DMS153 (cell line): ENCODE data around the gene CYP26A1.

Experiments used
- DNase-seq: peaks from one replicate; lab custom pipeline; 2025; lab: John Stamatoyannopoulos, UW

Gene CYP26A1

DNA sequence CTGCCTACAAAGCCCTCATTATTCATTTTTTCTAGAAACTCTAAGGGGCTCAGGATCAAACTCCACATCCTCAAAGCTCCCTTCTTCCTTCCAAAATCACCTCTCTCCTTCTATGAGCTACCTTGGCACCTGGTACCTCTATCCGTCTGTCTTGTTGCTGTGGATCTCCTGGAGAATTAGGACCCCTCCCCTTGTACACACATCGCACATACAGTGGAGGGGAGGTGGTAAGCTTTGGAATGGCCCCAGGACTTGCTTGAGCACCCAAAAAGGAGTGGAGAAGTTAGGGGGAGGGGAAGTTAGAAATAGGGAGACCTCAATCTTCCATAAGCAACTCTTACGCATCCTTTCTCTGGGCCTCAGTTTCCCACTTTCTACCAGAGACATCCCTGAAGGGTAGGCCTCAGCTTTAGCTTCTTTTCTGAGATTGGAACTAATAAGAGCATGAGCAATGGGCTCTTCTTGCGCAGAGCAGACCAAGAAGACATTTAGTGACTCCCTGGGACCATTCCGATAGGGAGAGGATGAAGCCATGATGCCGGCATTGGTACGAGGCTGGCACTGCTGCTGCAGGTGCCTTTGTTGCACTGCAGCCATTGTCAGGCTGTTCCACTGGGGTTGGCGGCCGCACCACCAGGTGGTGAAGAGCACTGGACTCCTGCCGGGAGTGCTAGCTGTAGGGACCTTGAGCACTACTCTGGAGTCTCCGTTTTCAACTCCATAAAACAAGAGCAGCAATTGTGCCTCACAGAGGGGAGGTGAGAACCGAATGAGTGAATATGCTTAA lies 8.6 kb upstream of the CYP26A1 start:
- DNase-seq = no peak

DNA sequence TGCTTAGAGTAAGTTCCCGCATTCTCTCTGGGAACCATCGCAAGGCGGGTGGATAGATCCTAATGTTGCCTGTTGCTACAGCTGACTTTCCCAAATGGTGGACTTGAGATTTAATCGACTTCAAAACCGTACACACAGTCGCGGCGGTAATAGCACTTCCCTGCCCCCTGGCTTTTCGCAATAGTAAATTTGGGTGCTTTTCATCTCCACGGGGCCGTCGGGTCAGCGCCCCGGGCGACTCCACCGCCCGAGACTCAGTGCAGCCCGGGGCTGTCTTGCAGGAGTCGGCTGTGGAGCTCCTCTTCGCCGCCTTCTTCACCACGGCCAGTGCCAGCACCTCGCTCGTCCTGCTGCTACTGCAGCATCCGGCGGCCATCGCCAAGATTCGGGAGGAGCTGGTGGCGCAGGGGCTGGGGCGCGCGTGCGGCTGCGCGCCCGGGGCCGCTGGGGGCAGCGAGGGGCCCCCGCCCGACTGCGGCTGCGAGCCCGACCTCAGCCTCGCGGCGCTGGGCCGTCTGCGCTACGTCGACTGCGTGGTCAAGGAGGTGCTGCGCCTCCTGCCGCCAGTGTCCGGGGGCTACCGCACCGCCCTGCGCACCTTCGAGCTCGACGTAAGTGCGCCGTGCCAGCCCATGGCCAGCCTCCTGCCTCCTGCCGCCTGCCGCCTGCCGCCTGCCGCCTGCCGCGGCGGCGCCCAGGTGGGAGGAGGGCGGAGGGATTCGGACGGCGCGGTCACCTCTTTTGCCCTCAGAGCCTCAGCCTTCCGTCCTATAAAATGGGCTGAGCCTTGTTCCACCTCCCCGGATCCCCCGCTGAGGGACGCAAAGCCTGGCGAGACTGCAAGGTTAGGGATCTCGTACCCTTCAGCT lies 7.8 kb upstream of the CYP26A1 start:
- no peak for DNase-seq

DNA sequence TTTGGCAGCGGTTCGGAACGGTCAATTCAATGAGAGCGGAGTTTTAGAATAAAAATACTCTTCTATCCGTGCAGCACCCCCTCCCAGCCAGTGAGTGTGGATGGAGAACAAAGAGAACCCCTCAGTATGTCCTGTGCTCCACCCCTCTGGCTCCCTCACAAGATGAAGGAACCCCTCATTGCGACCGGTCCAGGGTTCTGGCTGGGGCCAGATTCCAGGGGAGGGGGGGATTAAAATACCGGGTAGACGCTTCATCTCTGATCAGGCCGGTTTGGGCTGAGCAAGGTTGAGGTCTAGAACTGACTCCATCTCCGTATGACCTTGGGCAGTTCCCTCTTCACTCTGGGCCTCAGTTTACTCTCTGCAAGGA lies 7.2 kb upstream of the CYP26A1 start:
- DNase-seq = no peak

DNA sequence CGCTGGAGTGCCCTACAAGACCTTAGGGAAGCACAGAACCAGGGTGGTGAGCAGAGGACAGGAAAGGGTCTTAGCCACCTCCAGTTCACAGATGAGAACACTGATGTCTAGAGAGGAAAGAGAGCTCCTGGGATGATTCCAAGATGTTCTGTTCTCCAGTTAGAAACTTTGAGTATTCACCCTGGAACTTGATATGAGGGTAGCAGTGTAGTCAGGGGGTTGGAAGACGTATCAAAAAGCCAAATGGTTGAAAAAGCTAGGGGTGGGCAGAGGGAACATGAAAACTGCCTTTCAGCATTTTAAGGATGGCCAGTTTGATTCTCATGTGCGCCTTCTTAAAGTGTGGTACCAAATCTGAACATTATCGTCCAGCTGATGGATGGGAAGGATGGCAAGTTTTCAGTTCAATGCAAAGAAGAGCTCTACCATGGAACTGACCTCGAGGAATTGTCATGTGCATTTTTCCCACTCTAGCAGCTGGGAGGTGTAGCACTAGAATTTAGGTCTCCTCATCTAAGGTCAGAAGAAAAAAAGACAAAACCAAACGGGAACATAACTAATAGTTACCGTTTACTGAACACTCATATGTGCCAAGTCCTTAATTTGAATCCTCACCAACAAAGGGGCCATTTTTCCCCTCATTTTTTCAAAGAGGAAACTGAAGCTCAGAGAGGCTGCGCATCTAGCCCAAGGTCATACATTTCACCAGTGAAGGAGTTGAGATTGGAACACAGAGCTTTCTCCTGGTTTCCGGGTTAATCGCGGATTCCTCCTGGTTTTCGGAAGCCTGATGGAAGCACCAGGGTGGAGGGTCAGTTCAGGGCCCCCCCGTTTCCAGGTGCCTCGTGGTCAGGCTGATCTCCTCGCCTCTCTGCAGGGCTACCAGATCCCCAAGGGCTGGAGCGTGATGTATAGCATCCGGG lies 6.0 kb upstream of the CYP26A1 start:
- DNase-seq = no peak

DNA sequence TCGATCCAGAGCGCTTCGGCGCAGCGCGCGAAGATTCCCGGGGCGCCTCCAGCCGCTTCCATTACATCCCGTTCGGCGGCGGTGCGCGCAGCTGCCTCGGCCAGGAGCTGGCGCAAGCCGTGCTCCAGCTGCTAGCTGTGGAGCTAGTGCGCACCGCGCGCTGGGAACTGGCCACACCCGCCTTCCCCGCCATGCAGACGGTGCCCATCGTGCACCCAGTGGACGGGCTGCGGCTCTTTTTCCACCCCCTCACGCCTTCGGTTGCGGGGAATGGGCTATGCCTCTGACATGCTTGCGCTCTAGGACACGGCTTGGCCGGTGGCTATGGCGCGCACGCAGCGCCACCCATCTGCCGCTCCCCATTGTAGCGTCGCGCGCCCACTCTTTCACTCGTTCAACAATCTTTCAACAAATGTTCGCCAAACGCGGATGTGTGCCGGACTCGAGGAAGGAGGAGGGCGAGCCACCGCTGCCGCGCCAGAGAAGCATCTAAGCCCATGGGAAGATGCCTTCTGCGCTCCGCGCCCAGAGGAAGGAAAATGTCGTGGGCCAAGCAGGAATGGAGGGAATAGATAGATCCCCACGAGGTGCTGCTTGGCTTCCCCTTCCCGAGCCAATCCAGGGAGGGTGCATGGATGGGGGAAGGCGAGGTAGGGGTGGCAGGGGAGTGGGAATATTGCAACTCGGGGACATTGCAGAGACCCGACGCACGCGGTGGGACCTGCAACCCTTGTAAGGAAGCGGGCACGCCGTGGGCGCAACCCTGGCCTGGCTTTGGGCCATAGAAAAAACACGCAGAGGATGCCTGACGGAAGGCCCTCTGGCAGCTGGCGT lies 5.1 kb upstream of the CYP26A1 start:
- DNase-seq = no peak

DNA sequence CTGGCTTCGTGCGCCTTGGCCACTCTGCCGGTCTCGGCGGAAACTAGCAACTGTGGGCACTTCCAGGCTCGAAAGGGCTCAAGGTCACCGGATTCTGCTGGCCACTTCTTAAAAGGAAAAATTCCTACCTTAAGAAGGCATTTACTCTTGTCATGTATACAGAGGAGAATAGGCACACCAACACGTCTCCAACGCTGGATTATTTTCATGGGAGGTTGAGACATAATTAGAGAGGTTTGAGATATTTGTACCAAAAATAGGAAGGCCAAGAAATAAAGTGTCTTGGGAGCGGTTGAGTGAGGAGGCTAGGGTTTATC lies 4.5 kb upstream of the CYP26A1 start:
- no peak for DNase-seq

DNA sequence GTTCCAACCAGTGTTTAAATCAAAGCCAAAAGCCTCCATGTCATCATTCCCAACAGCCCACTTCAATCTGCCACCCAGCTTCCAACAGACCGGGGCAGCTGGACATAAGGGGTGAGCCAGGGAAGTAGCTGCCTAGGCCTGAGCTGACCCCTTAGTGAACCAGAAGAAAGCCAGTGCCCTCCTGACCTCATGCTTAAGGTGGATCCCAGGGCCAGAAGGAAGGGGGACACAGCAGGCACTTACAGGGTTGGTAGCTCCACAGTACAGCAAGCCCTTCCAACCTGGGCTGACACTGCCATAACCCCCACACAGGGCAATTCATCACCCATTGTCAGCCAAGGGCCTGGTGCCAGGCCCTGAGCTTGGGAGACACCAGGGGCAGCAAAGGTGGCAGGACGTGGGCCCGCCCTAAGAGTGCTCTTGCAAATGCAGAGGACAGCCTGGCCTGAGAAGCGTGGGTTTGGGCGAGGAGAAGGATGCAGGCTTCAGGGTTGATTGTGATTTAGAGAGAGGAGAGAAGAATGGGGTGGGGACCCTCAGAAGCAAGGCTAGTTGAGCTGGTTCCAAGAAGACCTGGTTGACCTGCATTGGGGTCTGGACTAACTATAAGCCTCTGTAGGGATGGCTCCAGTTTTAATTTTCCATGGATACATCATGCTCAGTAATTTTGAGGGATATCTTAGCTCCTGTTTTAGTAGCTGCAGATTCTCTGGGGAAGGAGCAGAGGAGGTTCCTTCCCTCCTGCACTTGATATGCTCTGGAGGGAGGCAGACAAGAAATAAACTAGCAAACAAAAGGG lies 3.1 kb upstream of the CYP26A1 start:
- DNase-seq = no peak

DNA sequence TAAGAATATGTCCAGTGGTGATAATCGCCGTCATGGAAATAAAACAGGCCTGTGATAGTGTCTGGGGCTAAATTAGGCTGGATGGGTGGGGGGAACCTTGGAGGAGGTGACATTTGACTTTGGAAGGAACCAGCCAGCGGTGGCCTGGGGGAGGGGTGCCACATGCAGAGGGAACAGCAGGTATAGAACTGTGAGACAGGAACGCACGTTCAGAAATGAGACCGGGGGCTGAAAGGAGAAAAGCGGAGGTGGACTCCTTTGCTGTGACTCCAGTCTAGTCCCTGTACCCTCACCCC lies 2.6 kb upstream of the CYP26A1 start:
- DNase-seq = no peak

DNA sequence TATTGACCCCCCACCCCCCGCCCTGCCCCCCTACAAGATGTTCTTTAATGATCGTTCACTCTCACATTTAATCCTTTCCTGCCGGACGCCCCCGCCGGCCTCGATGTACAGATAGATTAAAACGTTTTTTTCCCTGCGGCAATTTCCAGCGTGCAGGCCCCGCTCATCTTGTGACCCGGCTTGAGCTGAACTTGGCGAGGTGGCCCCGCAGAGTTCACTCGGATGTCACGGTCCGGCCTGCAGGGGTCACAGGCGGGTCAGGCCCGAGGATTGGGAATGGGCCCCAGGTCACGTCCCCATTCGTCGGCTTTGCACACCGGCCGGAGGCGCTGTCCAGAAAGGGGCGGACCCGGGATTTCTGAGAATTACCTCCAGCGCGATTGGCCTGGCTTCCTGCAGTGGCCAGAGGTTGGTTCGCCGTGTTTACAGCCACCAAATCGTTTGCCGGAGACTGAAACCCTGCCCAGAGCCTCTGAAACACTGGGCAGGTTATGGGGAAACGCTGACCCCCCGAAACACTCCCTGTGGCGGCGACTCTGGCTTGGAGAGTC lies 1.9 kb upstream of the CYP26A1 start:
- no peak for DNase-seq

DNA sequence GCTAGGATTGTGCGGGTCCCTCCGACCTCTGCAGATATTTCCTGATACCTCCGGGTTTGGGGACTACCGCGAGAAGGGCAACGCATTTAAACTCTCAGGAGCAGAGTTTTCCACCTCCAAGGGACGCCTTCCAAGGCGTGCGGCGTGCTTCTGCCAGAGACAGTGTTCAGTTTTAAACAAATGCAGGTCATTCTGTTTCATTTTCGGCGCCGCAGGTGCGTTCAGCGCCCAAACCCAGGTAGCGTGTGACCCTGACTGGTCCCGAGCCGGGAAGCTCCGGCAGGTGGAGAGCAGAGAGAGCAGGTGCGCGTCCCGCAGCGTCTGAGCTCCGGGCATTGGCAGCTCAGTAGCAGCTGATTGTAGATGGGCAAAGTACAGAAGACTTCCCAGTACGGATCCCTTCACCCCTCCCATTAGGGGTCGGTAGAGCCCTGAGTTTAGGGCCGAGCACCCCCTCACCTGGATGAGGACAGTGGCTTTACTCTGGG lies 1.4 kb upstream of the CYP26A1 start:
- DNase-seq = no peak

DNA sequence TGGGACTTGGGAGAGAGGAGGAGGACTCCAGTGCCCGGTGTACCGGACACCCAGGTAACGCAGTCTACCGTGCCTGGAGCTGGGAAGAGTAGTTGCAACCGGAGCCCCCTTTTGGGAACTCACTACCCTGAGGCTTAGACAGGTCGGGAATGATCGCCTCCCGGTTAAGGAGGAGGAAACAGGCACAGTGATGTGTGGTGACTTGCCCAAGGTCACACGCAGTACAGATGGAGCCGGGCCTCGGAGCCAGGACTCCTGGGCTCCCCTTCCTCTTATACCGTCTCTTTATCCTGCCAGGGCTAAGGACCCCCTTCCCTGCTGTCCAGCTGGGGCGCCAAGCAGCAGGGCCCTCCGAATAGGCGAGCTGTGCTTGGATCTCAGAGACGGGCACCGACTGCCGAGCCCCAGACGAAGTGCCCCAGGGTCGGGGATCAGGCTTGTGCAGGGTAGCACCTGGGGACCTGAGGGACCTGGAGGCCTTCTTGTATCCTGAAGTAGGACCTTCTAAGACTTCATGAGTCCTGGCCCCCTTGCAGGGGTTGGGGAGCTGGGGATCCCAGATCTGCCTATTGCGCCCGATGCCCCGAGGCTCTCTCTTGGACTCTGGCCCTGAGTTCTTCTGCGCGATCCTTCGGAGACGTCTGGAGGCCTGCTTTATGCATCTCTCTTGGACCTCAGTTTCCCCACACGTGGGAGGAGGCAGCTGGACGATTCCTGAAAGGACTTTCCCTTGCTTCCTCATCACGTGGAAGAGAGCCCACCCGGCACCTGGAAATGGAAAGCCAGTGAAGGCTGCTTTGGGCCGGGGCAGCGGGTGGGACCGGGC lies 767 bp upstream of the CYP26A1 start:
- no peak for DNase-seq

DNA sequence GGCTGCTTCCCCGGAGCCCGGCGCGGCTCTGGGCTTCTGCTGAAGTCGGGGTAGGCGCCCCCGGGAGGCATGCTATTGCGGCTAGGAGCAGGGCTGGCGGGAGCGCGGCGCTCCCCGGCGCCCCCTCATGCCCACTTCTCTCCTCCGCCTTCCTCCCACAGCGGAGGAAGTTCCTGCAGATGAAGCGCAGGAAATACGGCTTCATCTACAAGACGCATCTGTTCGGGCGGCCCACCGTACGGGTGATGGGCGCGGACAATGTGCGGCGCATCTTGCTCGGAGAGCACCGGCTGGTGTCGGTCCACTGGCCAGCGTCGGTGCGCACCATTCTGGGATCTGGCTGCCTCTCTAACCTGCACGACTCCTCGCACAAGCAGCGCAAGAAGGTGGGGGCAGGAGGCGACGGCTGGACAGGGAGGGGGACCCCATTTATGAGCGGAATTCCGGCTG lies 479 bp downstream of the CYP26A1 start:
- DNase-seq = no peak

DNA sequence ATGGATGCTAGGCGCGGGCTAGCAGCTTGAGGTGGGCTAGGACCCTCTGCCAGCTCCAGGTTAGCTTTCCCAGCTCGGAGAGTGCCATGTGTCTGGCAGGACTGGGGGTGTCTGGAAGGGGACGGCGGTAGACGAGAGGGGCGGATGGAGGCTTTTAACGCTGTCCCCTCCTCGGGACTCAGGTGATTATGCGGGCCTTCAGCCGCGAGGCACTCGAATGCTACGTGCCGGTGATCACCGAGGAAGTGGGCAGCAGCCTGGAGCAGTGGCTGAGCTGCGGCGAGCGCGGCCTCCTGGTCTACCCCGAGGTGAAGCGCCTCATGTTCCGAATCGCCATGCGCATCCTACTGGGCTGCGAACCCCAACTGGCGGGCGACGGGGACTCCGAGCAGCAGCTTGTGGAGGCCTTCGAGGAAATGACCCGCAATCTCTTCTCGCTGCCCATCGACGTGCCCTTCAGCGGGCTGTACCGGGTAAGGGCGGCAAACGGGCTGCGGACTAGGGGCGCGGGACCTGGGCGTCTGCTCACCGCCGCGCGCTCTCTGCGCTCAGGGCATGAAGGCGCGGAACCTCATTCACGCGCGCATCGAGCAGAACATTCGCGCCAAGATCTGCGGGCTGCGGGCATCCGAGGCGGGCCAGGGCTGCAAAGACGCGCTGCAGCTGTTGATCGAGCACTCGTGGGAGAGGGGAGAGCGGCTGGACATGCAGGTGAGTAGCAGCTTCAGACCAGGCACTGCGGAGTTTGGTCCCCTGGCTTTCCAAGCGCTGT lies 1.1 kb downstream of the CYP26A1 start:
- DNase-seq = no peak

DNA sequence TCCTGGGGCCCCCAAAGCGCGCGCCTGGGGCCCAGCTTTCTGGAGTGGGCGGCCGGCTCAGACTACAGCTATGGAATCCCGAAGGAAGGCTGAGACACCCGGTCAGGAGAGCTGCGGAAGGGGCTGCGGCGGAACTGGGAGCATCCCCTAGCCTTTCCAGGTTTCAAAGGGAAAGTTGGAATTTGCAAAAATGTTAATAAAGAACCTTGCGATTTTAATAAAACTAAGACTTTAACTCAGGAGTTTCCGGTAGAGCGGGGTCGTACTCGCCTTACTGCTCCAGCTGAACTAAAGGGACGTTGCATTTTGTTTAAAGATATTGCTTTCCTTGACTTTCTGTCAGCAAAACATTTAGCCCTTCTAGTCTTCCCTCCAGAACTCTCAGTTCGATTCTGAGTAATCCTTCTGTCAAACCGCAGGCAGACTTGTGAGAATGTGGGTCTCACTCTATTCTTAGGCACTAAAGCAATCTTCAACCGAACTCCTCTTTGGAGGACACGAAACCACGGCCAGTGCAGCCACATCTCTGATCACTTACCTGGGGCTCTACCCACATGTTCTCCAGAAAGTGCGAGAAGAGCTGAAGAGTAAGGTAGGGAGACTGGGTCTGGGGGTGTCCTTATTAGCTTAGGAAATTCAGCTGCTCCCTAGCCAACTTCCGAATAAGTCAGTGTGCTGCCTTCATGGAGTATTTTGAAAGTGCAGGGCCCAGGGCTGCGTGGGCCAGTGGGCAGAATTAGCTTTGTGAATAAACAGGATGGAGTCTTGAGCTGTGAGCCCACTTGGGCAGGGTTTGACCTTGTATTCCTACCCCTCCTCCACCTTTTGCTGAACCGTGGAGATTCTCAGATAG lies 1.9 kb downstream of the CYP26A1 start:
- no peak for DNase-seq

DNA sequence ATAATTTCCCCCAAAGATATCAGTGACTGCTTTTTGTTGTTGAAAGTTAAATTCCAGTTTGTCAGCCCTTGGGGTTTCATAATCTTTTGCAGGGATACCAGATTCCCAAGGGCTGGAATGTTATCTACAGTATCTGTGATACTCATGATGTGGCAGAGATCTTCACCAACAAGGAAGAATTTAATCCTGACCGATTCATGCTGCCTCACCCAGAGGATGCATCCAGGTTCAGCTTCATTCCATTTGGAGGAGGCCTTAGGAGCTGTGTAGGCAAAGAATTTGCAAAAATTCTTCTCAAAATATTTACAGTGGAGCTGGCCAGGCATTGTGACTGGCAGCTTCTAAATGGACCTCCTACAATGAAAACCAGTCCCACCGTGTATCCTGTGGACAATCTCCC lies 3.2 kb downstream of the CYP26A1 start:
- no peak for DNase-seq

DNA sequence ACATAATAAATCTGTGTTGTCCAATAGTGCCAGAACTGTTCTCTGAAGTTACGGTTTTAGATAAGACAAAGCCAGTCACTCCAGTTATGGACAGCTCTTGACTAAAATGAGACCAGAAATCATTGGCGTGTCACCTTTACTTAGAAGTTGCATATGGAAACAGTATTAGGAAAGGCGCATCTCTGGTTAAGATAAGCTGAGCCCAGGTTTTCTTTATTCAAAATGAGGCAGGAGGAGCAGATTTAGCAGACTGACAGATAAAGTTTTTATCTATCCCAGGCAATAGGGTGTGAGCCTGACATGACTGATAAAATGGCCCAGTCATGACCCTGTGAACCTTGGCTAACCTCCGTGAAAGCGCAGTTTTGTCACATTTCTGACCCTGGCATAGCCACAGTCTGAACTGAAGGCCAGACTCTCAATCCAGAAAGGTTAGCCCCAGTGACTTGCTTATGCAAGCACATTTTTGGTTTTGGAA lies 4.2 kb downstream of the CYP26A1 start:
- DNase-seq = no peak

DNA sequence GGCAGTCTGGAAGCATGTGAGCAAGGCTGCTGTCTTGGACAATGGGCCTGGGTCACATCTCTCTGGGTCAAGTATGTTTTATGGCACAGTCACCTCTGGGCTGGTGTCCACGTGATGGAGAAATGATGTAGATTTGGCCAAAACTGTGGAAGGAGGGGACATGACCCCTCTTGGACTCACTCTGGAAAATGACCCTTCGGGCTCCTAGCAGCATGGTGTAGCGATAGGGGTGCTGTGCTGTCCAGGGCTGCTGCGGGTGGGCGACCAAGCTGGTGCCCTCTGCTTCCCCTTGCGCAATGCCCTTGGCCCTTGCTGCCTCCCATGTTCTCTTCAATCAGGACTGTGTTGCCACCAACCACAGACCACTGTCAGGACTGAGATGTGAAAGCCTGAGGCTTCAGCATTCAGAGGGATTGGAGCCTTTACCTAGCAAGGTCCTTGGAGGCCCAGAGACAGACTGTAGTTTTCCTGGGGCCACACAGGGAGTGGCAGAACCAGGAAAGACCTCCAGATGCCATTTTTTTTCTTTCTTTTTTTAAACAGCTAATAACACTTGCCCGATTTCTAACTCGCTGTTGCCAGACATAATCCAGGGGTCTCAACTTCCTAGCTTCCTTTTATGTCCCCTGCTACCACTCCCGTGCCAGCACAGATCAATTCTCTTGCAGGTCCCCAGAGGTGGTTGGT lies 6.1 kb downstream of the CYP26A1 start:
- no peak for DNase-seq
